SU-DHL-6 (cell line): ENCODE measurements around the gene KL.

Experiments used
- H2AFZ ChIP-seq: fragments of 200-600 bp; sonication (generic); 2 replicates; pipeline ENCODE4 v1.6.1; 2014; ENCODE audit warnings: low read depth, mild to moderate bottlenecking, moderate library complexity, mixed read lengths, antibody characterized with exemption, low read length; ENCODE audit not compliant: severe bottlenecking
- H3F3A ChIP-seq: fragments of 200-600 bp; shearing (Covaris generic); 2 replicates; pipeline ENCODE4 v1.6.0; 2016; ENCODE audit warnings: antibody characterized with exemption, mild to moderate bottlenecking; ENCODE audit not compliant: insufficient read depth
- H3K27ac ChIP-seq: fragments of 200-600 bp; sonication (generic); 2 replicates; pipeline ENCODE4 v1.5.1; 2016; ENCODE audit warnings: low read depth, mild to moderate bottlenecking, low read length, moderate library complexity, mixed read lengths
- H3K27me3 ChIP-seq: fragments of 200-600 bp; sonication (generic), shearing (Covaris generic); 2 replicates; pipeline ENCODE4 v1.6.0; 2014; ENCODE audit warnings: mild to moderate bottlenecking, low read length
- H3K36me3 ChIP-seq: fragments of 200-600 bp; sonication (generic); 2 replicates; pipeline ENCODE4 v1.6.1; 2014; ENCODE audit warnings: mild to moderate bottlenecking, low read length, mixed read lengths
- H3K4me2 ChIP-seq: fragments of 300-600, 200-600 bp; shearing (Covaris generic), sonication (generic); 2 replicates; pipeline ENCODE4 v1.6.0; 2014; ENCODE audit warnings: low read length, low read depth, mild to moderate bottlenecking; ENCODE audit not compliant: poor library complexity, severe bottlenecking
- H3K4me3 ChIP-seq: fragments of 200-600 bp; sonication (generic); 2 replicates; pipeline ENCODE4 v1.5.1; 2014; ENCODE audit warnings: antibody characterized with exemption, low read length, mild to moderate bottlenecking, mixed read lengths; ENCODE audit not compliant: insufficient read depth, poor library complexity, severe bottlenecking
- H3K79me2 ChIP-seq: fragments of 200-600 bp; sonication (generic); 2 replicates; pipeline ENCODE4 v1.6.1; 2014; ENCODE audit warnings: mild to moderate bottlenecking, low read length, moderate library complexity; ENCODE audit not compliant: insufficient read depth
- H3K9ac ChIP-seq: fragments of 200-600 bp; sonication (generic); 2 replicates; pipeline ENCODE4 v1.7.0; 2014; ENCODE audit warnings: mild to moderate bottlenecking, low read length
- H3K9me2 ChIP-seq: fragments of 200-600 bp; sonication (generic); replicated peaks from 2 replicates; pipeline ENCODE4 v1.6.1; 2014; ENCODE audit warnings: low read length; ENCODE audit not compliant: insufficient read depth
- H3K9me3 ChIP-seq: fragments of 200-600 bp; sonication (generic); 2 replicates; pipeline ENCODE4 v1.6.1; 2014; ENCODE audit warnings: low read length, mixed read lengths; ENCODE audit not compliant: insufficient read depth
- H4K20me1 ChIP-seq: fragments of 200-600 bp; sonication (generic); 2 replicates; pipeline ENCODE4 v1.6.1; 2014; ENCODE audit warnings: low read depth, mild to moderate bottlenecking, antibody characterized with exemption, low read length, moderate library complexity, mixed read lengths
- CTCF ChIP-seq: fragments of 200-600 bp; sonication (generic); IDR thresholded peaks from one replicate; pipeline ENCODE4 v1.5.1; 2017; ENCODE audit warnings: antibody characterized with exemption, mild to moderate bottlenecking, low read length, moderate library complexity; ENCODE audit not compliant: insufficient read depth, poor library complexity, severe bottlenecking
- EZH2phosphoT487 ChIP-seq: fragments of 200-600 bp; sonication (generic), shearing (Covaris generic); conservative IDR thresholded peaks from 2 replicates; pipeline ENCODE4 v1.6.1; 2018; ENCODE audit warnings: mild to moderate bottlenecking, antibody characterized with exemption, low read length, moderate library complexity, mixed read lengths

The KL gene

GRCh38 chr13:33066329-33066728, 50.1 kb downstream of the KL start:
- H3K36me3 ChIP-seq = no peaks in the 10 kb centered on the region
- no peaks in the 10 kb centered on the region for H3K79me2 ChIP-seq
- H3K4me2 ChIP-seq = no peak overlapping the region
- TF ChIP-seq EZH2phosphoT487 (no peak), CTCF (no peak)
- no peak overlapping the region for H3K9ac ChIP-seq
- H2AFZ ChIP-seq = no peak overlapping the region
- H3K27me3 ChIP-seq = no peaks in the 10 kb centered on the region
- no peaks in the 10 kb centered on the region for H3K9me2 ChIP-seq
- H3K27ac ChIP-seq = no peak overlapping the region
- no peaks in the 10 kb centered on the region for H3K9me3 ChIP-seq
- no peak overlapping the region for H3K4me3 ChIP-seq
- no peaks in the 10 kb centered on the region for H4K20me1 ChIP-seq
- H3F3A ChIP-seq = no peaks in the 10 kb centered on the region

- Histone ChIP-seq H3K9me3 (no peaks in the 10 kb centered on the region), H3K27ac (no peak overlapping the region), H3K27me3 (no peaks in the 10 kb centered on the region), H3K4me3 (no peak overlapping the region), H3F3A (no peaks in the 10 kb centered on the region), H3K4me2 (no peak overlapping the region), H3K36me3 (no peaks in the 10 kb centered on the region), H2AFZ (no peak overlapping the region), H3K9me2 (no peaks in the 10 kb centered on the region), H4K20me1 (no peaks in the 10 kb centered on the region), H3K9ac (no peak overlapping the region), H3K79me2 (no peaks in the 10 kb centered on the region)
- TF ChIP-seq EZH2phosphoT487 (no peak), CTCF (peak; percentile 21)
Measured at GRCh38 chr13:33069365-33069764, 53.1 kb downstream of the KL start.

GRCh38 chr13:33070713-33071112, 54.5 kb downstream of the KL start:
- no peaks in the 10 kb centered on the region for H3K79me2 ChIP-seq

More at GRCh38 chr13:33070713-33071112, 54.5 kb downstream of the KL start:
- H3K4me3 ChIP-seq = no peak overlapping the region
- no peaks in the 10 kb centered on the region for H3K36me3 ChIP-seq
- TF ChIP-seq EZH2phosphoT487 = no peak
- no peak for TF ChIP-seq CTCF
- no peaks in the 10 kb centered on the region for H3K9me2 ChIP-seq
- H3K9ac ChIP-seq = no peak overlapping the region
- H4K20me1 ChIP-seq = no peaks in the 10 kb centered on the region
- no peaks in the 10 kb centered on the region for H3K27me3 ChIP-seq
- no peaks in the 10 kb centered on the region for H3F3A ChIP-seq
- no peak overlapping the region for H2AFZ ChIP-seq
- no peak overlapping the region for H3K4me2 ChIP-seq
- no peaks in the 10 kb centered on the region for H3K9me3 ChIP-seq
- no peak overlapping the region for H3K27ac ChIP-seq
